ENCODE data around the gene PTPRG.

GRCh38 chr3:61673651-61674050 is 112.3 kb downstream of the PTPRG start:
- no peak for TF ChIP-seq CTCF (IDR thresholded peaks at IDR 0.05; ENCODE audit: low read depth, low read length, poor library complexity, severe bottlenecking)
- TF ChIP-seq EZH2phosphoT487 (IDR thresholded peaks at IDR 0.05; ENCODE audit: borderline replicate concordance, low read length) = no peak

Measured in DOHH2 (cell line).